Naive B cell (primary cell): ENCODE data around the gene PKP3. TPM values are rescaled to one million over a fixed set of nuclear protein-coding genes. Genes with fewer than 3 reads are reported as not detected.

Experiments used
- ATAC-seq, 2 donors: fragments of 150-1000 bp; cut with Tn5 transposase; 2 replicates each; pipeline ENCODE4 v1.10.0; 2021; ENCODE audit warnings: low read depth in 2 of 2, mild to moderate bottlenecking in 2 of 2, moderate library complexity in 2 of 2
- DNase-seq: peaks from one replicate; pipeline ENCODE4 v3.0.0; 2022
- H3K27ac Mint-ChIP-seq, 6 donors: one replicate each; pipeline ENCODE4 v1.8.0; 2020 to 2022; ENCODE audit warnings: mild to moderate bottlenecking in 6 of 6, mixed read lengths in 6 of 6, moderate library complexity in 5 of 6, inconsistent platforms in 2 of 6
- H3K27me3 Mint-ChIP-seq, 3 donors: one replicate each; pipeline ENCODE4 v1.8.0; 2021 to 2022; ENCODE audit warnings: mixed read lengths in 3 of 3, mild to moderate bottlenecking in 1 of 3
- H3K36me3 Mint-ChIP-seq, 2 donors: one replicate each; pipeline ENCODE4 v1.8.0; 2020 to 2022; ENCODE audit warnings: mixed read lengths in 2 of 2, inconsistent platforms in 1 of 2, mild to moderate bottlenecking in 1 of 2
- H3K4me1 Mint-ChIP-seq, 3 donors: one replicate each; pipeline ENCODE4 v1.8.0; 2020 to 2022; ENCODE audit warnings: mixed read lengths in 3 of 3, inconsistent platforms in 1 of 3, mild to moderate bottlenecking in 1 of 3, moderate library complexity in 1 of 3
- H3K4me3 Mint-ChIP-seq, 8 donors: one replicate each; pipeline ENCODE4 v1.8.0; 2020 to 2022; ENCODE audit warnings: mild to moderate bottlenecking in 8 of 8, mixed read lengths in 8 of 8, moderate library complexity in 8 of 8, inconsistent platforms in 2 of 8
- H3K9me3 Mint-ChIP-seq, 7 donors: one replicate each; pipeline ENCODE4 v1.8.0; 2020 to 2022; ENCODE audit warnings: mixed read lengths in 7 of 7, mild to moderate bottlenecking in 5 of 7, inconsistent platforms in 2 of 7, moderate library complexity in 1 of 7
- polyA plus RNA-seq, 6 donors: library from polyadenylated mRNA; unstranded; fragments of 300-500 nt; fragmentation: Illumina TruSeq; gene quantifications; one replicate each; pipeline ENCODE4 v1.2.3, GENCODE V29; 2021; ENCODE audit warnings: low read depth in 6 of 6

PKP3 gene
- polyA plus RNA-seq, 6 donors from 2014 or later, result 0.09 to 0.13 TPM; not detected in 4

DNA sequence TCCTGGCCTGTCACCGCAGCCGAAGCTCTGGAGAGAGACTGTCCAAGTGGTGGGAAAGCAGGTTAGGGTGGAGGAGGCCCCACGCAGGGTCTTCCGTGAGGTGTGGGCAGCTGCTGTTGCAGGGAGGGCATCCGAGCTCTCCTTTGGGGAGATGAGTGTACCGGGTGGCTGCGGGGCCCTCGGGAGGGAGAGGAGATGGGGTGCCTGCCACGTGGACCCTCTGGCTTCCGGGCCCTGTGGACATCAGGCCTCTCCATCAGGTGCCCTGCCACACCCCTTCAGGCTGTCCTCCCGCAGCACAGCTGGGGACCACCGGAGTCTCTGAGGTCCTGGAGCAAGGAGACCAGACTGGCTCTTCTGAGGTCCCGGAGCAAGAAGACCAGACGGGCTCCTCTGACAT lies 57.7 kb downstream of the PKP3 start:
- Mint-ChIP-seq H3K36me3 (peaks cover 0 to 8% of the 10 kb centered on the region in 2 donors), H3K27ac (peak overlapping the region in 3 of 6 donors; percentile 74 to 98 (median 91)), H3K4me1 (peaks cover 39 to 44% (median 41%) of the 10 kb centered on the region in 3 donors), H3K4me3 (peak overlapping the region; percentile 87 to 98 (median 96)), H3K9me3 (no peaks in the 10 kb centered on the region), H3K27me3 (no peaks in the 10 kb centered on the region)
- ATAC-seq, result no peak
- DNase-seq, result no peak

DNA sequence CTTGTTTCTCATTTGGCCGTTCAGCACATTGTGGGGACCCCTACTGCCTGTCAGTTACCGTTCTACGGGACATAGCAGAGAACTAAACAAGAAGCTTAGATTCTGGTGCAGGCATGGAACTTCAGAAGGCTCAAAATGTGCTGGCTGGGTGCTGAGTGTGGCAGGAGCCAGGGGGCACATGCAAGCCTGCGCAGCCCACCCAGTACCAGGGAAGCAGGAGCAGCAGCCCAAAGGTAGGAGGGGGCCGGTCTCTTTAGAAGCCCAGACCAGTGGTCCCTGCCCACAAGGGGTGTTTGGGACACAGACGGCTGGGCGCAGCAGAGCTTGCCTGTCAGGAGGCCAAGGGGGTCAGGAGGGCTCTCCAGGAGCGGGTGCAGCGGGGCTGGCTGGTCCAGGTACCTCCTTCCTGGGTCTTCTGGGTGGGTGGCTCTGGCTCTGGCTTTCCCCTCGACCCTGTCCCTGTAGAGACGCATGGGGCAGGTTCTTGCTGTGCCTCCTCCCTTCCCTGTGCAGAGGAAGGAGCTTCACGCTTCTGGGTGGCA lies 58.3 kb downstream of the PKP3 start:
- Mint-ChIP-seq H3K4me3 (peak overlapping the region in 5 of 8 donors; percentile 26 to 88 (median 54)), H3K36me3 (peaks cover 0 to 8% of the 10 kb centered on the region in 2 donors), H3K4me1 (peaks cover 44 to 50% (median 45%) of the 10 kb centered on the region in 3 donors), H3K27me3 (no peaks in the 10 kb centered on the region), H3K27ac (peak overlapping the region in 2 of 6 donors; percentile 52 to 57), H3K9me3 (no peaks in the 10 kb centered on the region)
- ATAC-seq, result no peak
- no peak for DNase-seq

DNA sequence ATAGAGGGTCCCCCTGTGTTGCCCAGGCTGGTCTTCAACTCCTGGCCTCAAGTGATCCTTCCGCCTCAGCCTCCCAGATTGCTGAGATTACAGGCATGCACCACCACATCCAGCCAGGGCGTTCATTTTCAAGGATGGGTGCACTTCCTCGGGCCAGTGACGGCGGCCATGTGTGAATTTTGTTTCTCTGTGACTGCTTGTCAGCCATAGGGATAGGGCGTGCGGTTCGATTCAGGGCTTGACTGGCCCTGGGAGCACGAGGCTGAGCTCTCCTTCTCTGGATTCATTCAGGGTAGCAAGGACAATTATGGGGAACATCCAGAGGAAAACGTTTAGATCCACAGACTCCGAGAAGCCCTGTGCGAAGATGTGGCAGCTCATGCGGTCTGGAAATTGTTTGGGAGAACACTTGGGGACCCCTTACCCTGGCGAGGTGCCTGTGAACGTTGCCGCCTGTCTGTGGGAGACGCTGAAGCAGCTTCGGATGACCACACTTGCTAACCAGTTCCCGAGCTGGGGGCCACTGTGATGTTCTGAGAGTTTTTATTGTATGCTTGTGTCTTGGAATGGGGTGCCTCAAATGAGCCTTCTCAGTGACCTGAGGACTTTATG lies 59.0 kb downstream of the PKP3 start:
- peaks cover 50 to 56% (median 51%) of the 10 kb centered on the region in 3 donors for H3K4me1 Mint-ChIP-seq
- peak overlapping the region in 2 of 6 donors; percentile 57 to 69 for H3K27ac Mint-ChIP-seq
- peaks cover 0 to 8% of the 10 kb centered on the region in 2 donors for H3K36me3 Mint-ChIP-seq
- no peaks in the 10 kb centered on the region for H3K27me3 Mint-ChIP-seq
- no peaks in the 10 kb centered on the region for H3K9me3 Mint-ChIP-seq
- ATAC-seq (no peak), DNase-seq (no peak)
- peak overlapping the region in 4 of 8 donors; percentile 41 to 87 (median 62) for H3K4me3 Mint-ChIP-seq

GRCh38 chr11:453564-453963 lies 59.6 kb downstream of the PKP3 start:
- peaks cover 0 to 8% of the 10 kb centered on the region in 2 donors for H3K36me3 Mint-ChIP-seq
- peak overlapping the region in 1 of 6 donors; percentile 60 for H3K27ac Mint-ChIP-seq
- H3K27me3 Mint-ChIP-seq, result no peaks in the 10 kb centered on the region
- no peak for DNase-seq
- peak overlapping the region in 3 of 8 donors; percentile 41 to 51 (median 47) for H3K4me3 Mint-ChIP-seq
- H3K4me1 Mint-ChIP-seq, result peaks cover 44 to 52% (median 52%) of the 10 kb centered on the region in 3 donors
- ATAC-seq, result no peak
- H3K9me3 Mint-ChIP-seq, result no peaks in the 10 kb centered on the region

DNA sequence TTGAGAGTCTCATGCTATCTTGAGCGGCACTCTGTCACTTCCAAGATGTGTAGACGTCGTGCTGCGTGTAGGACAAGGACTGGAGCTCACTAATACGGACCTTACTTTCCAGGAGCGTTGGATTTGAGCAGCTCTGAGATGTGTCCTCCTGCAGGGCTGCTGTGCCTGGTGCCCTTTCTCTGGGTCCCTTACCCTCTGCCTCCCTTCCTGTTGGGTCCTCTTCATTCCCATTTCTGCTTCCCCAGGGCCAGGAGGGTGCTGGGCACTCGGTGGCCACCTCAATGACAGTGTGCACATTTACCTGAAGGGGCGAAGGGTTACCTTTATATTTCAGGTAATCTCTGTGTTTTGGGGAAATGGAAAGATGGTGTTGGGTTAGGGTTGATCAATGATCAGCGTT lies 60.0 kb downstream of the PKP3 start:
- no peak for ATAC-seq
- H3K4me3 Mint-ChIP-seq, result peak overlapping the region in 2 of 8 donors; percentile 51 to 52

More for the DNA sequence above, 60.0 kb downstream of the PKP3 start:
- Mint-ChIP-seq H3K36me3 (peaks cover 0 to 8% of the 10 kb centered on the region in 2 donors), H3K27me3 (no peaks in the 10 kb centered on the region), H3K27ac (peak overlapping the region in 1 of 6 donors; percentile 60), H3K9me3 (no peaks in the 10 kb centered on the region), H3K4me1 (peaks cover 40 to 50% (median 49%) of the 10 kb centered on the region in 3 donors)
- DNase-seq, result no peak

Other genes with a start within 250 kb of the PKP3 start
- 1 to 10 TPM in 2 of 6 donors, not detected in 4; 1.9 to 2.1 TPM for gene SCGB1C1, start 201.1 kb upstream of the PKP3 start, polyA plus RNA-seq
- gene BET1L, start 186.8 kb upstream of the PKP3 start, polyA plus RNA-seq, result 10 to 100 TPM; 23.4 to 72.3 (median 44.7) TPM
- gene RIC8A, start 186.5 kb upstream of the PKP3 start, polyA plus RNA-seq, result 10 to 100 TPM; 66.8 to 83.6 (median 72.6) TPM
- 10 to 100 TPM in 3 of 6 donors, 1 to 10 TPM in 3; 1.4 to 14.2 (median 8.8) TPM for gene SIRT3, start 157.9 kb upstream of the PKP3 start, polyA plus RNA-seq
- 100 to 1,000 TPM; 193 to 258 (median 215) TPM for gene PSMD13, start 157.2 kb upstream of the PKP3 start, polyA plus RNA-seq
- 1 to 10 TPM; 1.4 to 3.3 (median 2.2) TPM for gene NLRP6, start 115.8 kb upstream of the PKP3 start, polyA plus RNA-seq
- gene PGGHG, start 105.1 kb upstream of the PKP3 start, polyA plus RNA-seq, result 1 to 10 TPM; 3.4 to 8.3 (median 4.3) TPM
- gene IFITM5, start 94.7 kb upstream of the PKP3 start, polyA plus RNA-seq, result not detected
- 1,000 to 10,000 TPM in 4 of 6 donors, 100 to 1,000 TPM in 2; 915 to 1,467 (median 1,288) TPM for gene IFITM2, start 86.4 kb upstream of the PKP3 start, polyA plus RNA-seq
- gene IFITM1, start 80.2 kb upstream of the PKP3 start, polyA plus RNA-seq, result 100 to 1,000 TPM; 152 to 299 (median 164) TPM
- gene IFITM3, start 73.3 kb upstream of the PKP3 start, polyA plus RNA-seq, result 100 to 1,000 TPM in 1 of 6 donors, 10 to 100 TPM in 3, 1 to 10 TPM in 1, under 1 TPM in 1; 0.71 to 178 (median 64.1) TPM
- not detected for gene B4GALNT4, start 24.7 kb upstream of the PKP3 start, polyA plus RNA-seq
- gene SIGIRR, start 20.8 kb downstream of the PKP3 start, polyA plus RNA-seq, result 10 to 100 TPM; 30.4 to 72.0 (median 53.5) TPM
- 1 to 10 TPM in 5 of 6 donors, not detected in 1; 1.9 to 4.5 (median 3.4) TPM for gene ANO9, start 47.8 kb downstream of the PKP3 start, polyA plus RNA-seq
- 10 to 100 TPM in 4 of 6 donors, 1 to 10 TPM in 2; 5.5 to 12.3 (median 10.3) TPM for gene PTDSS2, start 56.1 kb downstream of the PKP3 start, polyA plus RNA-seq
- 100 to 1,000 TPM in 4 of 6 donors, 10 to 100 TPM in 2; 73.2 to 132 (median 114) TPM for gene RNH1, start 113.0 kb downstream of the PKP3 start, polyA plus RNA-seq
- gene HRAS, start 141.4 kb downstream of the PKP3 start, polyA plus RNA-seq, result 10 to 100 TPM; 11.2 to 25.1 (median 13.8) TPM
- gene LRRC56, start 143.3 kb downstream of the PKP3 start, polyA plus RNA-seq, result 1 to 10 TPM in 2 of 6 donors, under 1 TPM in 3, not detected in 1; 0.66 to 1.6 (median 0.92) TPM
- gene LMNTD2, start 166.5 kb downstream of the PKP3 start, polyA plus RNA-seq, result 1 to 10 TPM; 2.1 to 4.8 (median 2.9) TPM
- gene RASSF7, start 166.8 kb downstream of the PKP3 start, polyA plus RNA-seq, result 10 to 100 TPM; 17.3 to 31.5 (median 23.5) TPM
- gene PHRF1, start 182.3 kb downstream of the PKP3 start, polyA plus RNA-seq, result 10 to 100 TPM in 1 of 6 donors, 1 to 10 TPM in 5; 2.3 to 16.4 (median 5.2) TPM
- 10 to 100 TPM; 28.5 to 89.8 (median 50.2) TPM for gene IRF7, start 221.7 kb downstream of the PKP3 start, polyA plus RNA-seq
- gene CDHR5, start 230.7 kb downstream of the PKP3 start, polyA plus RNA-seq, result not detected
- not detected for gene SCT, start 233.0 kb downstream of the PKP3 start, polyA plus RNA-seq
- gene DRD4, start 243.1 kb downstream of the PKP3 start, polyA plus RNA-seq, result not detected